Measurements from ENCODE around the gene PDIA5. TPM values are rescaled to one million over a fixed set of nuclear protein-coding genes. Genes with fewer than 3 reads are reported as not detected.

Gene PDIA5
- polyA plus RNA-seq, 4 donors, result 4.6 to 54.0 (median 16.2) TPM

DNA sequence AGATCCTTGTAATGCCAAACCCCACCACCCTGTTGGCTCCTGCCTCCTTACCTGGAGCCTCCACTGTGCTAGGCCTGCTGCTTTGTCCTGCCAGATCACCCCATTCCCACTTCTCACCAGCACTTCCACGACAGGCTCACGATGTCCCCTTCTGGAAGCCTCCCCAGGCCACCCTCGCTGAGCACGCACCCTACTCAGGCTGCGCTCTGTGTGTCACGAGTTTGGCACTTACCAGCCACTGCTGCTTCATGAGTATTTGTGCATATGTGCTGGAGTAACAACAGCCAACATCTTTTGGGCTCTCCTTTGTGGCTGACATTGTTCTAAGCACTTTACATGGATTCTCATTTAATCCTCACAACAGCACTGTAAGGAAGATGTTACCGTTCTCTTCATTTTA, 58.1 kb downstream of the PDIA5 start:
- peaks cover 0 to 58% (median 12%) of the 10 kb centered on the region in 3 donors for H3K36me3 ChIP-seq (ENCODE audit: control insufficient read depth in 3 of 3, insufficient read depth in 2 of 3, low read depth in 1 of 3, low read length in 3 of 3)
- H3K27ac ChIP-seq (ENCODE audit: low read depth in 1 of 3, low read length in 2 of 3), result no peak overlapping the region
- H3K27me3 ChIP-seq (ENCODE audit: control insufficient read depth in 3 of 3, insufficient read depth in 3 of 3, low read length in 3 of 3), result no peaks in the 10 kb centered on the region

DNA sequence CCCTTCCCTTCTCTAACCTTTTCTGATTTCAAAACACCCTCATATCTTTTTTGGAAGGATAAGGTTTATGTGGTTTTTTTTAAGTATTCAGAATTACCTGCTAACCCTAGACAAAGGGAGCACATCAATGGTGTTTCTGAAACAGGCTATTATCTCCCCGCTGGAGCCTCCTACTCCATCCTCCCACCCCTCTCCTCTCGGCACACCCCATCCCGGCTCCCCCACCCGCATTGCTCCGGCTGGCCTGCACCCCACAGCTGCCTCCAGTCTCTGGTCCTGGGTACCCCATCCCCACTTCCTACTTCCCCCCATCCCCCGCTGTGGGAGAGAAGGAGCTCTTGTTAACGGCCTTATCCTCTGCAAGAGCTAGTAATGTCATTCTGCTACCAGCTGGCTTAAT, 59.2 kb downstream of the PDIA5 start:
- 76 to 86% (median 82%) methylated on average over 7 of the region's 7 CpGs for WGBS, 3 donors
- DNase-seq (no peak), FAIRE-seq (no peak)
- Histone ChIP-seq H3K36me3 (ENCODE audit: control insufficient read depth in 3 of 3, insufficient read depth in 2 of 3, low read depth in 1 of 3, low read length in 3 of 3) (peaks cover 0 to 54% (median 12%) of the 10 kb centered on the region in 3 donors), H3K9me3 (ENCODE audit: control insufficient read depth in 2 of 2, insufficient read depth in 1 of 2, low read depth in 1 of 2, low read length in 1 of 2) (no peaks in the 10 kb centered on the region), H3K4me1 (ENCODE audit: control insufficient read depth in 3 of 3, insufficient read depth in 2 of 3, low read depth in 1 of 3, low read length in 2 of 3) (peaks cover 0 to 21% (median 4%) of the 10 kb centered on the region in 3 donors), H3K4me3 (ENCODE audit: low read depth in 1 of 3, low read length in 3 of 3) (no peak overlapping the region), H3K27ac (ENCODE audit: low read depth in 1 of 3, low read length in 2 of 3) (no peak overlapping the region), H3K27me3 (ENCODE audit: control insufficient read depth in 3 of 3, insufficient read depth in 3 of 3, low read length in 3 of 3) (no peaks in the 10 kb centered on the region)

More for the DNA sequence above, 58.1 kb downstream of the PDIA5 start:
- Histone ChIP-seq H3K4me3 (ENCODE audit: low read depth in 1 of 3, low read length in 3 of 3) (no peak overlapping the region), H3K4me1 (ENCODE audit: control insufficient read depth in 3 of 3, insufficient read depth in 2 of 3, low read depth in 1 of 3, low read length in 2 of 3) (peaks cover 0 to 13% (median 4%) of the 10 kb centered on the region in 3 donors), H3K9me3 (ENCODE audit: control insufficient read depth in 2 of 2, insufficient read depth in 1 of 2, low read depth in 1 of 2, low read length in 1 of 2) (no peaks in the 10 kb centered on the region)
- 96 to 97% (median 97%) methylated on average over 7 of the region's 7 CpGs for WGBS, 3 donors
- no peak for FAIRE-seq
- no peak for DNase-seq

DNA sequence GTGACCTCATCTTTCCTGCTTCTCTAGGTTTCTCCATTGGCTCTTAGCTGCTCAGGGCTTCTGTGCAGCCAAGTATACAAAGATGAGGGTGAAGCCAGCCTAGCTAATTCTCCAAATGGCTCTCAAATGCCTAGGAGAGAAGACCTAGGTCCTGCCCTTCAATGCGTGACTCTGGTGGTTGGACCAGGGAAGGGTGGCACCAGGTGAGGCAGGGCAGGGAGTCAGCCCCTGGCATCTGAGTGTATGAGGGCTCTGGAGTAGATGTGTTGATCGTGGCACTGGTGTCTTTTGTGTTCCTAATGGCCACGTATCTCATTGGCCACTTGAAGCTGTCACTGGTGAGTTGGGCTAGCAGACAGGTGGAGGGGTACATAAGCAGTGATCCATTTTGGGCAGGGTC, 59.8 kb downstream of the PDIA5 start:
- Histone ChIP-seq H3K9me3 (ENCODE audit: control insufficient read depth in 2 of 2, insufficient read depth in 1 of 2, low read depth in 1 of 2, low read length in 1 of 2) (no peaks in the 10 kb centered on the region), H3K27ac (ENCODE audit: low read depth in 1 of 3, low read length in 2 of 3) (no peak overlapping the region), H3K4me3 (ENCODE audit: low read depth in 1 of 3, low read length in 3 of 3) (no peak overlapping the region), H3K27me3 (ENCODE audit: control insufficient read depth in 3 of 3, insufficient read depth in 3 of 3, low read length in 3 of 3) (no peaks in the 10 kb centered on the region), H3K4me1 (ENCODE audit: control insufficient read depth in 3 of 3, insufficient read depth in 2 of 3, low read depth in 1 of 3, low read length in 2 of 3) (peaks cover 0 to 27% (median 4%) of the 10 kb centered on the region in 3 donors), H3K36me3 (ENCODE audit: control insufficient read depth in 3 of 3, insufficient read depth in 2 of 3, low read depth in 1 of 3, low read length in 3 of 3) (peaks cover 0 to 54% (median 12%) of the 10 kb centered on the region in 3 donors)
- 94 to 97% (median 94%) methylated on average over 3 of the region's 3 CpGs for WGBS, 3 donors
- FAIRE-seq (no peak), DNase-seq (no peak)

DNA sequence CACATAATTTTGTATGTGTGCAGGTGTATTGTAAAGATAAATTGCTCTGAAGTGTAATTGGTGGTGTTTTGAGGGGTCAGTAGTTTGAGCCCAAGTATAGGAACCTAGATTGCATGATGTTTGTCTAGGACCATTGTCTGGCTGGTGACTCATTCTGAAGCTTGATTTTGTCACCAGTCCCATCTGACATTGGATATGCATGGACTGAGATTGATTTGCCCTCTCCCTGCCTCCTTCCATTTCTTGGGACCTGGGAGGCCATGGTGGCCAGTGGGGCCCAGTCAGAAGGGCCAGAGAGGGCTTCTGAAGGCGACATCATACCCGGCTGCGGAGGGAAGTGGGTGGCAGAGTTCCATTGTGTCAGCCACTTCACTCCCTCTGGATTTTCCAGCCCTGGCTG, 62.3 kb downstream of the PDIA5 start:
- H3K36me3 ChIP-seq (ENCODE audit: control insufficient read depth in 3 of 3, insufficient read depth in 2 of 3, low read depth in 1 of 3, low read length in 3 of 3), result peaks cover 0 to 50% (median 14%) of the 10 kb centered on the region in 3 donors
- no peaks in the 10 kb centered on the region for H3K27me3 ChIP-seq (ENCODE audit: control insufficient read depth in 3 of 3, insufficient read depth in 3 of 3, low read length in 3 of 3)
- 92 to 100% (median 98%) methylated on average over 3 of the region's 3 CpGs for WGBS, 3 donors
- no peaks in the 10 kb centered on the region for H3K9me3 ChIP-seq (ENCODE audit: control insufficient read depth in 2 of 2, insufficient read depth in 1 of 2, low read depth in 1 of 2, low read length in 1 of 2)
- no peak for FAIRE-seq
- H3K4me3 ChIP-seq (ENCODE audit: low read depth in 1 of 3, low read length in 3 of 3), result no peak overlapping the region
- H3K4me1 ChIP-seq (ENCODE audit: control insufficient read depth in 3 of 3, insufficient read depth in 2 of 3, low read depth in 1 of 3, low read length in 2 of 3), result peaks cover 0 to 29% (median 4%) of the 10 kb centered on the region in 3 donors
- H3K27ac ChIP-seq (ENCODE audit: low read depth in 1 of 3, low read length in 2 of 3), result peak overlapping the region; percentile 85 to 94 (median 93)
- peak in 1 of 2 donors; percentile 14 for DNase-seq

DNA sequence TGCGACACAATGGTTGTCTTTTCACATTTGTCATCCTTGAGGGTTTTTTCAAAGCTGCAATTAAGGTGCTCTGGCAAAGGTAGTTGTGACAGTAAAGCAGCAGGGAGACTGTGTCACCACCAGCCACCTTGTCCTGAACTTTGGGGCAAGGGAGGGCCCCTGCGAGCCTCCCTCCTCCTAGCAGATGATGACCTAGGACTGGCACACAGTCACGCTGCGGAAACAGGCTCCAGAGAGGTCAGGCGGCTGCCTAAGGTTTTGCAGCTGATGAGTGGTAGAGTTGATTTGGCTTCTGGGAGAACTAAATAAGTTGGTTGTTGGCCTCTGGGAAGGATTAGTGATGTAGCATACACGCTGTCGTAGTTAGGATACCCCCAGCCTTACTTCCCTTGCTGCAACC, 62.7 kb downstream of the PDIA5 start:
- WGBS, 3 donors, result 69 to 87% (median 78%) methylated on average over 7 of the region's 7 CpGs
- peaks cover 0 to 50% (median 10%) of the 10 kb centered on the region in 3 donors for H3K36me3 ChIP-seq (ENCODE audit: control insufficient read depth in 3 of 3, insufficient read depth in 2 of 3, low read depth in 1 of 3, low read length in 3 of 3)
- no peaks in the 10 kb centered on the region for H3K27me3 ChIP-seq (ENCODE audit: control insufficient read depth in 3 of 3, insufficient read depth in 3 of 3, low read length in 3 of 3)
- FAIRE-seq (no peak), DNase-seq (peak; percentile 36 to 61)
- no peaks in the 10 kb centered on the region for H3K9me3 ChIP-seq (ENCODE audit: control insufficient read depth in 2 of 2, insufficient read depth in 1 of 2, low read depth in 1 of 2, low read length in 1 of 2)
- peaks cover 0 to 29% (median 4%) of the 10 kb centered on the region in 3 donors for H3K4me1 ChIP-seq (ENCODE audit: control insufficient read depth in 3 of 3, insufficient read depth in 2 of 3, low read depth in 1 of 3, low read length in 2 of 3)
- peak overlapping the region; percentile 85 to 94 (median 93) for H3K27ac ChIP-seq (ENCODE audit: low read depth in 1 of 3, low read length in 2 of 3)
- H3K4me3 ChIP-seq (ENCODE audit: low read depth in 1 of 3, low read length in 3 of 3), result no peak overlapping the region

DNA sequence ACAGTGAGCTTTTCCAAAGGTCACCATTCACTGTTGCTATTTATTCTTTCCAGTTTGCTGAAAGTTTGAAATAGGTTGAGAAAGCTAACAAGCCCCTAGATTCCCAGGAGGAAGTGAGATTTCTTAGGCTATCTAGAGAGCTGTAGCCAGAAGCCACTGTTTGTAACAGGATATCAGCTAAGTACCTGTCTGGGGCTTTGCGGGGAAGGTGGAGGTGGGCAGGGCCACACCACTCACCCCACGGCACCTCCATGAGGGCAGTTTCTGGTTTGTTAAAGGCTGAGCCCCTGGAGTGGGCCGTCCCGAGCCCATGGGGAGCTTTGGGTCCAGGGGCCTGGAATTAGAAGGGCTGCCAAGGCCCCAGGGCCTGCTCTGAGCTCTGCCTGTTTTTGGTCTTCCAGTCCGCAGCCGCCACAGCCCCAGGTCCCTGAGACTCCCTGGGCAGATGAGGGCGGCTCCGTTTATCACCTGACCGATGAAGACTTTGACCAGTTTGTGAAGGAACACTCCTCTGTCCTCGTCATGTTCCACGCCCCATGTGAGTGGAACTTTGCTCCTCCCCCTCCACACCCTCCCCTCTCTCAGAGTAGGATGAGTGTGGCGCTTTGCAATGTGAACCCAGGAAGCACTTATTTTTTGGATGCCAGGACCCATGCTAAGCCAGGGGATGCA, 63.4 kb downstream of the PDIA5 start:
- peak overlapping the region; percentile 85 to 94 (median 93) for H3K27ac ChIP-seq (ENCODE audit: low read depth in 1 of 3, low read length in 2 of 3)
- peaks cover 0 to 53% (median 9%) of the 10 kb centered on the region in 3 donors for H3K36me3 ChIP-seq (ENCODE audit: control insufficient read depth in 3 of 3, insufficient read depth in 2 of 3, low read depth in 1 of 3, low read length in 3 of 3)
- no peaks in the 10 kb centered on the region for H3K27me3 ChIP-seq (ENCODE audit: control insufficient read depth in 3 of 3, insufficient read depth in 3 of 3, low read length in 3 of 3)
- peaks cover 0 to 29% (median 4%) of the 10 kb centered on the region in 3 donors for H3K4me1 ChIP-seq (ENCODE audit: control insufficient read depth in 3 of 3, insufficient read depth in 2 of 3, low read depth in 1 of 3, low read length in 2 of 3)
- FAIRE-seq, result no peak
- peak overlapping the region in 1 of 3 donors; percentile 1 for H3K4me3 ChIP-seq (ENCODE audit: low read depth in 1 of 3, low read length in 3 of 3)
- peak; percentile 96 to 99 for DNase-seq
- WGBS, 3 donors, result 28 to 69% (median 46%) methylated on average over 12 of the region's 12 CpGs
- no peaks in the 10 kb centered on the region for H3K9me3 ChIP-seq (ENCODE audit: control insufficient read depth in 2 of 2, insufficient read depth in 1 of 2, low read depth in 1 of 2, low read length in 1 of 2)

DNA sequence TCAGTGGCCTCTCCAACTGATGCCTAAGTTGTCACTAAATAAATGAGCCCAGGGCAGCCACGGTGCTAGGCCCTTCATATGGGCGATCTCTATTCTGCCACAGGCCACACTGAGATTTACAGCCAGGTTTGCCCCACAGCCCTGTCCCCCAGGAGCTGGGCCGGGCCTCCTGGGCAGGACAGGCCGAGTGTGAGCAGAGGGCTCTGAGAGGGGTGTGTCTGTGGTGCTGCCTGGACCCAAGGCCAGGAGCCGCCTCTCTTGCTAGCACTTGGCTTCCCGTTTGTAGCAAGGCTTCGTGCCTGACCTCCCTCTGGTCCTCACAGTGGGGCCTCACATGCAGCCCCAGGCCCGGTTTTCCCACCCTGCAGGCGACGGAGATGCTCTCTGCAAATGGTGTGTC, 67.8 kb downstream of the PDIA5 start:
- DNase-seq (no peak), FAIRE-seq (no peak)
- Histone ChIP-seq H3K27me3 (ENCODE audit: control insufficient read depth in 3 of 3, insufficient read depth in 3 of 3, low read length in 3 of 3) (no peaks in the 10 kb centered on the region), H3K27ac (ENCODE audit: low read depth in 1 of 3, low read length in 2 of 3) (no peak overlapping the region), H3K4me1 (ENCODE audit: control insufficient read depth in 3 of 3, insufficient read depth in 2 of 3, low read depth in 1 of 3, low read length in 2 of 3) (peaks cover 0 to 20% (median 2%) of the 10 kb centered on the region in 3 donors), H3K9me3 (ENCODE audit: control insufficient read depth in 2 of 2, insufficient read depth in 1 of 2, low read depth in 1 of 2, low read length in 1 of 2) (no peaks in the 10 kb centered on the region), H3K36me3 (ENCODE audit: control insufficient read depth in 3 of 3, insufficient read depth in 2 of 3, low read depth in 1 of 3, low read length in 3 of 3) (peaks cover 0 to 56% (median 8%) of the 10 kb centered on the region in 3 donors), H3K4me3 (ENCODE audit: low read depth in 1 of 3, low read length in 3 of 3) (no peak overlapping the region)
- 83 to 90% (median 84%) methylated on average over 9 to 10 of the region's 10 CpGs for WGBS, 3 donors

DNA sequence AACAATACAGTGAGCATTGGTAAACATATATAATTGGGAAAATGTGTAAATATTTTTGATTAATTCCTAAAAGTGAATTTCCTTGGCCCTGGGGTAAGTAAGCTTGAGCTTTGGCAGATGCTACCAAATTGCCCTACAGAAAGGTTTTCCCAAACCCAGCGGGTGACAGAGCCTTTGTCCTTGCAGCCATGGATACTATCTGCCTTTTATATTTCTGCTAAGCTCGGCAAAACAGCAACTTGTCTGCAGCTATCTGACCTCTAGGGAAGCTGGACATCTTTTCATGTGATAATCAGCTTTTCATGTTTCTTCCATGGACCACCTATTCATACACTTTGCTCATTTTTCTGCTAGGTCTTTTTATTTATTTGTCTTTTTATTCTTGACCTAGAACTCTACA, 70.2 kb downstream of the PDIA5 start:
- no peaks in the 10 kb centered on the region for H3K4me1 ChIP-seq (ENCODE audit: control insufficient read depth in 3 of 3, insufficient read depth in 2 of 3, low read depth in 1 of 3, low read length in 2 of 3)
- no peak overlapping the region for H3K4me3 ChIP-seq (ENCODE audit: low read depth in 1 of 3, low read length in 3 of 3)
- DNase-seq (no peak), FAIRE-seq (no peak)
- 93 to 98% (median 95%) methylated on average over 2 of the region's 2 CpGs for WGBS, 3 donors
- H3K27ac ChIP-seq (ENCODE audit: low read depth in 1 of 3, low read length in 2 of 3), result no peak overlapping the region
- peaks cover 0 to 60% (median 8%) of the 10 kb centered on the region in 3 donors for H3K36me3 ChIP-seq (ENCODE audit: control insufficient read depth in 3 of 3, insufficient read depth in 2 of 3, low read depth in 1 of 3, low read length in 3 of 3)
- H3K9me3 ChIP-seq (ENCODE audit: control insufficient read depth in 2 of 2, insufficient read depth in 1 of 2, low read depth in 1 of 2, low read length in 1 of 2), result no peaks in the 10 kb centered on the region
- no peaks in the 10 kb centered on the region for H3K27me3 ChIP-seq (ENCODE audit: control insufficient read depth in 3 of 3, insufficient read depth in 3 of 3, low read length in 3 of 3)

All from small intestine (tissue), 7 donors.